Natural killer cell (primary cell): ENCODE results near the gene ANK3. TPM values are rescaled to one million over a fixed set of nuclear protein-coding genes. Genes with fewer than 3 reads are reported as not detected.

Experiments used
- ATAC-seq, 3 donors: fragments of 150-1000 bp in 2 of 3; fragments of 200-7000 bp in 1 of 3; cut with Tn5 transposase; 1 replicate in 1 of 3; 2 replicates in 2 of 3; pipeline ENCODE4 v1.10.0; 2021; ENCODE audit warnings: mild to moderate bottlenecking in 2 of 3, moderate library complexity in 2 of 3
- DNase-seq, 2 donors: peaks; one replicate each; pipeline versions ENCODE4 v3.0.0 to v3.0.0-alpha.2; 2013 to 2021; ENCODE audit warnings: mixed read lengths in 1 of 2
- H3K27ac ChIP-seq: one replicate; pipeline ENCODE4 v1.5.1; 2013; ENCODE audit warnings: mild to moderate bottlenecking, low read length
- H3K27me3 ChIP-seq: one replicate; pipeline ENCODE4 v1.6.1; 2013; ENCODE audit warnings: low read length; ENCODE audit not compliant: control insufficient read depth, insufficient read depth
- H3K36me3 ChIP-seq: one replicate; pipeline ENCODE4 v1.6.1; 2013; ENCODE audit warnings: low read length; ENCODE audit not compliant: control insufficient read depth, insufficient read depth
- H3K4me1 ChIP-seq: one replicate; pipeline ENCODE4 v1.6.1; 2013; ENCODE audit warnings: low read length; ENCODE audit not compliant: control insufficient read depth, insufficient read depth
- H3K4me3 ChIP-seq: one replicate; pipeline ENCODE4 v1.5.1; 2013; ENCODE audit warnings: low read length
- H3K9me3 ChIP-seq: one replicate; pipeline ENCODE4 v1.6.1; 2013; ENCODE audit warnings: low read length; ENCODE audit not compliant: control insufficient read depth, insufficient read depth
- H3K27ac Mint-ChIP-seq, 2 donors: one replicate each; pipeline ENCODE4 v1.8.0; 2022; ENCODE audit warnings: mild to moderate bottlenecking in 2 of 2, mixed read lengths in 2 of 2, moderate library complexity in 1 of 2
- H3K27me3 Mint-ChIP-seq, 2 donors: one replicate each; pipeline ENCODE4 v1.8.0; 2022; ENCODE audit warnings: low read depth in 2 of 2, mixed read lengths in 2 of 2
- H3K36me3 Mint-ChIP-seq: one replicate; pipeline ENCODE4 v1.8.0; 2022; ENCODE audit warnings: mixed read lengths
- H3K4me1 Mint-ChIP-seq, 2 donors: one replicate each; pipeline ENCODE4 v1.8.0; 2022; ENCODE audit warnings: mixed read lengths in 2 of 2
- H3K4me3 Mint-ChIP-seq: one replicate; pipeline ENCODE4 v1.8.0; 2022; ENCODE audit warnings: mild to moderate bottlenecking, moderate library complexity, mixed read lengths
- H3K9me3 Mint-ChIP-seq, 2 donors: one replicate each; pipeline ENCODE4 v1.8.0; 2022; ENCODE audit warnings: mixed read lengths in 2 of 2
- WGBS: methylation state at CpG from one replicate; pipeline ENCODE4 v1.1.7; 2013; ENCODE audit warnings: missing lambda C conversion rate; ENCODE audit not compliant: insufficient coverage; 5-methylcytosine and 5-hydroxymethylcytosine counted together
- intact Hi-C: fragments of 100-400 bp; cut with micrococcal nuclease; formaldehyde crosslinking; loops from one replicate; pipeline ENCODE4 v1.14.2; 2022
- total RNA-seq, 4 donors: library from RNA; stranded (reverse); fragments of 120-200 nt in 1 of 4; gene quantifications; one replicate each; pipeline versions ENCODE4 v1.2.3 to v1.2.4, GENCODE V29; 2013 to 2022
- TF ChIP-seq, protein P1 (sequence below): fragments of 200-600 bp; IDR thresholded peaks from one replicate; pipeline ENCODE4 v1.8.0; 2022; ENCODE audit warnings: antibody characterized with exemption

The ANK3 gene
- total RNA-seq, 3 donors from 2014 or later (not counting 1 experiment from before 2014, with no cell fraction given): 4.4 to 12.9 (median 11.4) TPM

DNA sequence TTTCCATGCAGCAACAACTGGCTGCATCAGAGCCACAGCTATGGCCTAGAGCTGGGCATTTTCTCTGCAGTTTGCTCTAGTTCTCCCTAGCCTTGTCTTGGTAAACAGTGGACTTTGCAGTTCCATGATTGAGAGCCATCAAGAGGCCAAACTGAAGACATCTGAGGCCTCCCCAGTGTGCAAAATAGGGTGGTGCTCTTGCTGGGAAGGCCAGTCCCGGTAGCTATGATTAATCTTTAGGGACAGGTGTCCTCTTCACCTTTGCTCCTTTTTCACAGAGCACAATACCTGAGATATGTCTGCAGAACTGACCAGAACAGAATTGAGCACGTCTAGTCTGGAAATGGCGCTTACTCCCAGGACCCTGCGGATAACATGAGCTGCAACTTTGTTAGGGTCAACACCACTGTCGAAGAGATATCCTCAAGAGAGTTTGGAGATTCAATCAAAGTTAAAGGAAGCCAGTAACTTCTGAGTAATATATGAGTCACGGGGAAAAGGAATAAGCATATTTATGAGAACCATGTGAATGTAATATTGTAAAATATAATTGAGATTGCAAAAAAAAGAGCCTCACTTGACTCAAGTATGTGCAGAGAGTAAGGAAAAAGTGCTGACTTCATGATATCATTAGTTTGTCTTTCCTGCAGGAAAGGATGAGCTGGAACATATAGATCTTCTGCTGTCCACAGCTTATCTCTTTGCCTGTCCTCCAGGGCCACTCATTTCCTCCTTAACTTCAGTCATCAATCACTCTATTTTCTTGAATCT lies 76.7 kb downstream of the ANK3 start:
- no peaks in the 10 kb centered on the region for H3K4me1 Mint-ChIP-seq
- Histone ChIP-seq H3K36me3 (no peaks in the 10 kb centered on the region), H3K27me3 (no peaks in the 10 kb centered on the region), H3K4me3 (no peak overlapping the region), H3K9me3 (no peaks in the 10 kb centered on the region), H3K27ac (no peak overlapping the region), H3K4me1 (no peaks in the 10 kb centered on the region)
- intact Hi-C loops: no loop called here
- TF ChIP-seq, protein P1, sequence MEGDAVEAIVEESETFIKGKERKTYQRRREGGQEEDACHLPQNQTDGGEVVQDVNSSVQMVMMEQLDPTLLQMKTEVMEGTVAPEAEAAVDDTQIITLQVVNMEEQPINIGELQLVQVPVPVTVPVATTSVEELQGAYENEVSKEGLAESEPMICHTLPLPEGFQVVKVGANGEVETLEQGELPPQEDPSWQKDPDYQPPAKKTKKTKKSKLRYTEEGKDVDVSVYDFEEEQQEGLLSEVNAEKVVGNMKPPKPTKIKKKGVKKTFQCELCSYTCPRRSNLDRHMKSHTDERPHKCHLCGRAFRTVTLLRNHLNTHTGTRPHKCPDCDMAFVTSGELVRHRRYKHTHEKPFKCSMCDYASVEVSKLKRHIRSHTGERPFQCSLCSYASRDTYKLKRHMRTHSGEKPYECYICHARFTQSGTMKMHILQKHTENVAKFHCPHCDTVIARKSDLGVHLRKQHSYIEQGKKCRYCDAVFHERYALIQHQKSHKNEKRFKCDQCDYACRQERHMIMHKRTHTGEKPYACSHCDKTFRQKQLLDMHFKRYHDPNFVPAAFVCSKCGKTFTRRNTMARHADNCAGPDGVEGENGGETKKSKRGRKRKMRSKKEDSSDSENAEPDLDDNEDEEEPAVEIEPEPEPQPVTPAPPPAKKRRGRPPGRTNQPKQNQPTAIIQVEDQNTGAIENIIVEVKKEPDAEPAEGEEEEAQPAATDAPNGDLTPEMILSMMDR: no peak
- H3K27ac Mint-ChIP-seq: no peak overlapping the region
- H3K27me3 Mint-ChIP-seq: no peaks in the 10 kb centered on the region
- H3K9me3 Mint-ChIP-seq: no peaks in the 10 kb centered on the region
- ATAC-seq (no peak), DNase-seq (no peak)
- 92% methylated on average over 6 of the region's 6 CpGs for WGBS
- no peak overlapping the region for H3K4me3 Mint-ChIP-seq
- H3K36me3 Mint-ChIP-seq: no peaks in the 10 kb centered on the region

DNA sequence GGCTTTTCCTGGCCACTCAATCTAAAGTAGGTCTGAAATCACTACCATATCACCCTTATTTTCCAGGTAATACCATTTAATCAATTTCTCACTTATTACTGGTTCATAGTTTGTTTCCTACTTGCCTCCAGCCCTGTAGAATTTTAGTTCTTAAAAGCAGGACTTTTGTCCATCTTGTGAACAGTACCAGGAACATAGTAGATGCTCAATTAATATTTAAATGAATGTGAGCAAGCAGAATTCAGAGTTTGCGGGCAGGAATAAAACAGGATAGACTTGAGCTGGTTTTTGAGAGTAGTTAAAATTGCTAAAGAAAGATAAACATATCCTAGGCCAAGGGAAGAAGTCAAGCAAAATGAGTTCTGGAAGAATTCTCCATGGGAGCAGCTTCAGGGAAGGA lies 77.9 kb downstream of the ANK3 start:
- Mint-ChIP-seq H3K4me3 (no peak overlapping the region), H3K9me3 (no peaks in the 10 kb centered on the region), H3K27ac (no peak overlapping the region), H3K27me3 (no peaks in the 10 kb centered on the region), H3K4me1 (no peaks in the 10 kb centered on the region), H3K36me3 (no peaks in the 10 kb centered on the region)
- no peak overlapping the region for H3K27ac ChIP-seq
- no peak for DNase-seq
- H3K4me3 ChIP-seq: no peak overlapping the region
- no peaks in the 10 kb centered on the region for H3K36me3 ChIP-seq
- 92% methylated on average over 1 of the region's 1 CpG for WGBS
- TF ChIP-seq, protein P1: no peak
- no peak for ATAC-seq
- no peaks in the 10 kb centered on the region for H3K4me1 ChIP-seq
- intact Hi-C loops: no loop called here
- no peaks in the 10 kb centered on the region for H3K27me3 ChIP-seq
- no peaks in the 10 kb centered on the region for H3K9me3 ChIP-seq

DNA sequence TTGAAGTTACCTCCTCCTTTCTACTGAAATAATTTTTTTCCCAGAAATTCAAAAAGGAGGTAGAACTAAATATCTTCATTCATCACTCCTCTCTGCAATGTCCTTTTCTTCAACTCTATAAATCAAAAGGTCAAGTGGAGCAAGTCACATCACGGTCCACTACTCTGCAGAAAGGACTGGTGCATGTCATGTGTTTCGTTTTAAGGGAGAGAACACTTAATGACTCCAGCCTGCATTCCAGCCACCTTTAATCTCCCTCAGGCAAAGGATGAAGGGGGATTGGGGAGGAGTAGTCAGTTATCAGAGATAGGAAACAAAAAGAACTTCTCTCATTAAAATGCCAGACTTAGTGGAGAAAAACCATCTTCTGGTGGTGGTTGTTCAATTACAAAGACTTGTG lies 78.9 kb downstream of the ANK3 start:
- H3K9me3 ChIP-seq: no peaks in the 10 kb centered on the region
- intact Hi-C loops: no loop called here
- ATAC-seq (no peak), DNase-seq (no peak)
- no peaks in the 10 kb centered on the region for H3K36me3 ChIP-seq
- Mint-ChIP-seq H3K27ac (no peak overlapping the region), H3K9me3 (no peaks in the 10 kb centered on the region), H3K36me3 (no peaks in the 10 kb centered on the region), H3K4me3 (no peak overlapping the region), H3K27me3 (no peaks in the 10 kb centered on the region), H3K4me1 (no peaks in the 10 kb centered on the region)
- TF ChIP-seq, protein P1: no peak
- H3K27ac ChIP-seq: no peak overlapping the region
- no peaks in the 10 kb centered on the region for H3K4me1 ChIP-seq
- WGBS: no CpG with 5 or more reads among the region's 2 CpGs
- no peak overlapping the region for H3K4me3 ChIP-seq
- H3K27me3 ChIP-seq: no peaks in the 10 kb centered on the region

DNA sequence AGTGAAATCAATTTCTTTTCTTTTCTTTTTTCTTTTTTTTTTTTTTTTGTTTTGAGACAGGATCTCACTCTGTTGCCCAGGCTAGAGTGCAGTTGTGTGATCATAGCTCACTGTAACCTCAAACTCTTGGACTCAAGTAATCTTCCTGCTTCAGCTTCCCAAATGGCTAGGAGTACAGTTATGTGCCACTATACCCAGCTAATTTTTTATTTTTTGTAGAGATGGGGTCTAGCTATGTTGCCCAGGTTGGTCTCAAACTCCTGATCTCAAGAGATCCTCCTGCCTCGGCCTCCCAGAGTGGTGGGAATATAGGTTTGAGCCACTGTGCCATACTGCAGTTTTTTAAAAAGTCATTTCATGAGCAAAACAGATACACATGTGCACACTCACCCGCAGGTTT lies 79.8 kb downstream of the ANK3 start:
- ATAC-seq: no peak
- no peaks in the 10 kb centered on the region for H3K4me1 ChIP-seq
- WGBS: 78% methylated on average over 2 of the region's 2 CpGs
- no peaks in the 10 kb centered on the region for H3K27me3 ChIP-seq
- no peak overlapping the region for H3K4me3 ChIP-seq
- H3K36me3 ChIP-seq: no peaks in the 10 kb centered on the region
- no peak overlapping the region for H3K27ac ChIP-seq
- Mint-ChIP-seq H3K27ac (no peak overlapping the region), H3K4me3 (no peak overlapping the region), H3K36me3 (no peaks in the 10 kb centered on the region), H3K4me1 (no peaks in the 10 kb centered on the region), H3K9me3 (no peaks in the 10 kb centered on the region), H3K27me3 (no peaks in the 10 kb centered on the region)
- H3K9me3 ChIP-seq: no peaks in the 10 kb centered on the region
- TF ChIP-seq, protein P1: no peak
- no peak for DNase-seq
- intact Hi-C loops: no loop called here
